Activated naive CD4-positive, alpha-beta T cell (primary cell): Measurements from ENCODE around the gene ERC1.

Source experiments
- DNase-seq, 4 experiments: peaks; one replicate each; lab custom pipeline; 2025; lab: John Stamatoyannopoulos, UW

Gene ERC1

GRCh38 chr12:1510056-1510812, 519.2 kb downstream of the ERC1 start:
- no peak for DNase-seq

- DNase-seq = no peak
These were observed 524.0 kb downstream of the ERC1 start for GRCh38 chr12:1515010-1515409.

DNA sequence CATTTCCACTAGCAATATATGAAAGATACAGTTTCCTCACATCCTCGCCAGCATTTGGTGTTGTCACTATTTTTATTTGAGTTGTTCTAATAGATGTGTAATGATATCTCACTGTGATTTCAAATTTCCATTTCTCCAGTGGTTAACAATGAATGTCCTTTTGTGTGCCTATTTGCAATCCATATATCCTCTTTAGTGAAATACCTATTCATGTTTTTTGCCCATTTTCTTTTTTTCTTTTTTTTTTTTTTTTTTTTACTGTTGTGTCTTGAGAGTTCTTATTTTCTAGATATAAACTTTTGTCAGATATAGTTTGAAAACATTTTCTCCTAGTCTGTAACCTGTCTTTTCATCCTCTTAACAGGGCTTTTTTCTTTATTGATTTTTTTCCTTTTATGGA, 524.4 kb downstream of the ERC1 start:
- no peak for DNase-seq

DNA sequence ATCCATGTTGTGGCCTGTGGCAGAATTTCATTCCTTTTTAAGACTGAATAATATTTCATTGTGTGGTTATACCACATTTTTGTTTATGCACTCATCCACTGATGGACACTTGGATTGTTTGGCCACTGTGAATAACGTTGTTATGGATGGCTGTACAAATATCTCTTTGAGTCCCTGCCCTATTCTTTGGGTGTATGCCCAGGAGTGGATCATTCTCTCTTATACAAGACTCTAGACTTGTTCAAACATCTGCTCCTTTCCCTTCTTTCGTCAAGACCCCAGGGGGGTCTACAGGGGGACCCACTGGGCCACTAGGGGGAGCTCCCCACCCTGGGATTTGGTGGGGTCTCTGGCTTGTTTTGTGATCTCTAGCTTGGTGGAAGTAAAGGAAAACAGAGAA, 526.0 kb downstream of the ERC1 start:
- no peak for DNase-seq

- DNase-seq = no peak
These were observed 526.9 kb downstream of the ERC1 start for GRCh38 chr12:1517734-1518525.

- no peak for DNase-seq
These were observed 527.8 kb downstream of the ERC1 start for GRCh38 chr12:1518591-1519516.

DNA sequence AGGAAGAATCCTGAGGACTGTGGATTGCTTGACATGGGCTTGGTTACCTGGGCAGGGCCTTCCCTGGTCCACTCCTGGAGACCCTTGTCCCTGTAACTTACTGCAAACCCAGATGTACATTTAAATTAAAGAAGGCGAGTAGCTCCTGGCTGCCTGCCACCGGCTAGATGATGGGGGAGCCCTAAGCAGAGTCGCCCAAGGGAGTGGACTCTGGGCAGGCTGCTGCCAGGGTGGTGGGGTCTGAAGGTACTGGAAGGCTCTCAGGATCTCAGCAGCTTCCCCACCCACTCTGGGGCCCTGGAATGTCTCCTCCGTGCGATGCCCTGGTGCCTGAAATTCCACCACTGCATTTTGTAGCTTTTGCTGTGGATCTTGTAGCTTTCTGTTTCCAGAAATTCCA, 528.6 kb downstream of the ERC1 start:
- no peak for DNase-seq

GRCh38 chr12:1523046-1523445, 532.0 kb downstream of the ERC1 start:
- no peak for DNase-seq

- no peak for DNase-seq
These were observed 532.6 kb downstream of the ERC1 start for GRCh38 chr12:1523558-1524050.

GRCh38 chr12:1525858-1526257, 534.8 kb downstream of the ERC1 start:
- no peak for DNase-seq

- DNase-seq = no peak
These were observed 536.8 kb downstream of the ERC1 start for GRCh38 chr12:1527789-1528188.

DNA sequence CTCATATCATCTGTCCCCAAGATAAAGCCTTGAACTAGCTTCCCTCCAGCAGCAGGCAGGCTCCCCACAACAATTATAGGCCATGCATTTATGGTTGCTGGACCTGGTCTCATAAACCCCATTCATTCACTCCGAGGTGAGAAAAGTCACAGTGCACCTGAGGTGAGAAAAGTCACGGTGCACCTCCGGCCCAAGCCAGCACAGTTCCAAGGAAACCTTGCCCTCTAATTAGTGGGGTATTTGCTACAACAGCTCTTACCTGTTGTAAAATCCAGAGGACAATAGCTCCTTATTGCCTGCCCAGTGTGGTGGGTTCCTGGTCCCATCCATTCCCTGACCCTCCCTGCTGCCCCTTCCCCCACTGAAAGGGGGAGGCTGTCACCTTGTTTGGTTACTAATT, 537.8 kb downstream of the ERC1 start:
- DNase-seq = no peak

- no peak for DNase-seq
These were observed 538.3 kb downstream of the ERC1 start for GRCh38 chr12:1529228-1529861.

- no peak for DNase-seq
These were observed 539.0 kb downstream of the ERC1 start for GRCh38 chr12:1529862-1530591.

DNA sequence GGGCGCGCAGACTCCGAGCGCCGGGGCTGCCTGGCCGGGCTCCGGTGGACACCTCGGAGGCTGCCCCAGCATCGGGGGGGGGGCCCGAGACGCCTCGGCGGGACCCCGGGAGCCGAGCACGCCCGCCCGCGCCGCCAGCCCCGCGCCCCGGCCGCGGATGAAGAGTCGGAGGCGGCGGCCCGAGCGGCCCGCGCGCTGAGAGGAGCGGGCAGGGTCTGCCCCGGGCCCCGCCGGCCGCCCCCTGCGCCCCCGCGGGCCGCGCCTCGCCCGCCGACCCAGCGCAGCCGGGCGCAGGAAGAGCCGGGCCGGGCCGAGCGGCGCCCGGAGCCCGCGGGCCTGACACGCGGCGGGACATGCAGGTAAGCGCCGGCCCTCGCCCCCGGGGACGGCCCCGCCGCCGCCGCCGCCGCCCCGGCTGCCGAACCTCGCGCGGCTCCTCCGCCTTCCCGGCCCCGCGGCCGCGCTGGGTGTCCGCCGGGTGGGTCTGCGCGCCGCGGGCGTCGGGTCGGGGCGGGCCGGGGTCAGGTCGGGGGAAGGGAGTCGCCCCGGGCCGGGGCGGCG, 539.6 kb downstream of the ERC1 start:
- DNase-seq = no peak

GRCh38 chr12:1531153-1531653, 540.2 kb downstream of the ERC1 start:
- no peak for DNase-seq

- no peak for DNase-seq
These were observed 540.8 kb downstream of the ERC1 start for GRCh38 chr12:1531654-1532374.

- no peak for DNase-seq
These were observed 541.5 kb downstream of the ERC1 start for GRCh38 chr12:1532375-1533165.

DNA sequence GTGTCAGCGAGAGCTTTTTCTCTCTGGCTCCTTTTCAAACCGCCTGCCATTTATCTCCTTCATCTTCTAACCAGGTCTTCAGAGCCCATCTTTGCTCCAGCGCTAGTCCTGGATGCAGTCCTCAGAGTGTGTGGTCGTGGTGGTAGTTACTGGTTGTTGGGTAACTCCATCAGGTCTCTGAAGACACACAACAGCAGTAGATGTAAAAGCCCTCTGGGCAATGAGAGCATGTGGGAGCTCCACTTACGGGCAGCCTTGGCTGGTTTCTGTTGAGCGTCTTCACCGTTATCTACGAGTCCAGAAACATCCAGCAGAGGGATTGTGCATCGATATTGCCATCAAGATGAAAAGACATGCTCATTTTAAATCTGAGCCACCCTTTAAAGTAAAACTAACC, 542.2 kb downstream of the ERC1 start:
- no peak for DNase-seq
